GM12878 (cell line): Measurements from ENCODE around the gene PRRT1. TPM values are rescaled to one million over a fixed set of nuclear protein-coding genes. Genes with fewer than 3 reads are reported as not detected.

Experiments used
- BHLHE40 ChIP-seq, 2 experiments: fragments of 450-650 bp in 1 of 2; IDR thresholded peaks; 2 replicates each; pipeline ENCODE4 v1.6.1; 2011 to 2017; ENCODE audit warnings: low read depth in 2 of 2, borderline replicate concordance in 1 of 2, improper control_type of control experiment in 1 of 2, low read length in 1 of 2, mild to moderate bottlenecking in 1 of 2
- BMI1 ChIP-seq: fragments of 450-650 bp; IDR thresholded peaks from 2 replicates; pipeline ENCODE4 v1.6.1; 2016; ENCODE audit warnings: mild to moderate bottlenecking, moderate library complexity, borderline replicate concordance
- CBFB ChIP-seq: IDR thresholded peaks from 2 replicates; pipeline ENCODE4 v1.6.1; 2016; ENCODE audit warnings: antibody characterized with exemption, low read depth
- CBX5 ChIP-seq: sonication (generic); IDR thresholded peaks from 2 replicates; pipeline ENCODE4 v1.6.1; 2016; ENCODE audit warnings: low read depth, moderate library complexity, mild to moderate bottlenecking, inconsistent platforms
- CEBPZ ChIP-seq: fragments of 150-350 bp; IDR thresholded peaks from 2 replicates; pipeline ENCODE4 v1.6.1; 2016; ENCODE audit warnings: low read depth, low read length
- DPF2 ChIP-seq: fragments of 450-650 bp; IDR thresholded peaks from 2 replicates; pipeline ENCODE4 v1.6.1; 2017; ENCODE audit warnings: mild to moderate bottlenecking
- E2F4 ChIP-seq: IDR thresholded peaks from 2 replicates; pipeline ENCODE4 v1.6.1; 2012; ENCODE audit warnings: low read depth, low read length, improper control_type of control experiment
- HDAC6 ChIP-seq: fragments of 200-600 bp; sonication (generic); IDR thresholded peaks from one replicate; pipeline ENCODE4 v1.8.0; 2017; ENCODE audit warnings: antibody characterized with exemption; ENCODE audit not compliant: unreplicated experiment
- HDGF ChIP-seq: fragments of 450-650 bp; IDR thresholded peaks from 2 replicates; pipeline ENCODE4 v1.6.1; 2016; ENCODE audit warnings: antibody characterized with exemption
- MEF2B ChIP-seq: fragments of 450-650 bp; IDR thresholded peaks from 2 replicates; pipeline ENCODE4 v1.6.1; 2018; ENCODE audit warnings: mild to moderate bottlenecking, moderate library complexity; ENCODE audit not compliant: partially characterized antibody, poor library complexity, severe bottlenecking
- MTA2 ChIP-seq: fragments of 450-650 bp; IDR thresholded peaks from 2 replicates; pipeline ENCODE4 v1.6.1; 2016; ENCODE audit warnings: low read depth, mild to moderate bottlenecking, moderate library complexity
- NBN ChIP-seq: fragments of 450-650 bp; IDR thresholded peaks from 2 replicates; pipeline ENCODE4 v1.6.1; 2016
- PAX8 ChIP-seq: fragments of 450-650 bp; IDR thresholded peaks from 2 replicates; pipeline ENCODE4 v1.6.1; 2017; ENCODE audit warnings: mild to moderate bottlenecking, moderate library complexity
- PKNOX1 ChIP-seq: fragments of 450-650 bp; IDR thresholded peaks from 2 replicates; pipeline ENCODE4 v1.6.1; 2016; ENCODE audit warnings: mild to moderate bottlenecking
- POLR2A ChIP-seq: IDR thresholded peaks from 2 replicates; pipeline ENCODE4 v1.6.1; 2011; ENCODE audit warnings: low read depth, mild to moderate bottlenecking, low read length
- RELA ChIP-seq: fragments of 450-650 bp; IDR thresholded peaks from 2 replicates; pipeline ENCODE4 v1.8.0; 2014; ENCODE audit warnings: borderline replicate concordance; ENCODE audit not compliant: partially characterized antibody
- SKIL ChIP-seq: fragments of 450-650 bp; IDR thresholded peaks from 2 replicates; pipeline ENCODE4 v1.6.1; 2017; ENCODE audit warnings: mild to moderate bottlenecking, low read depth, inconsistent platforms; ENCODE audit not compliant: poor library complexity, severe bottlenecking
- SMAD1 ChIP-seq: fragments of 450-650 bp; IDR thresholded peaks from 2 replicates; pipeline ENCODE4 v1.6.1; 2018; ENCODE audit warnings: mild to moderate bottlenecking, low read depth; ENCODE audit not compliant: partially characterized antibody
- SMAD5 ChIP-seq: IDR thresholded peaks from 2 replicates; pipeline ENCODE4 v1.6.1; 2016; ENCODE audit warnings: antibody characterized with exemption, low read depth
- SP1 ChIP-seq: IDR thresholded peaks from one replicate; pipeline ENCODE4 v1.6.1; 2011; ENCODE audit warnings: low read depth, low read length
- USF2 ChIP-seq: IDR thresholded peaks from 2 replicates; pipeline ENCODE4 v1.6.1; 2011; ENCODE audit warnings: low read depth, low read length, improper control_type of control experiment, borderline replicate concordance
- YY1 ChIP-seq: IDR thresholded peaks from 2 replicates; pipeline ENCODE4 v1.6.1; 2011; ENCODE audit warnings: low read depth, mild to moderate bottlenecking, low read length
- ZSCAN29 ChIP-seq: fragments of 450-650 bp; IDR thresholded peaks from 2 replicates; pipeline ENCODE4 v1.6.1; 2017; ENCODE audit warnings: mild to moderate bottlenecking, moderate library complexity
- polyA plus RNA-seq, 11 experiments: library from polyadenylated mRNA; depleted of rRNA in 4 of 11; unstranded in 6 of 11; stranded (reverse) in 5 of 11; fragments of >200 nt; fragmentation: Nextera tagmentation in 4 of 11; fragmentation: Illumina TruSeq in 1 of 11; extraction: Ambion mirVana in 4 of 11; extraction: Trizol in 1 of 11; gene quantifications; 1 replicate in 1 of 11; 2 replicates in 10 of 11; pipeline versions ENCODE4 v1.2.1 to v1.2.3, GENCODE V29; 2011 to 2016; ENCODE audit warnings: inconsistent platforms in 2 of 11, missing spikeins in 2 of 11, low read depth in 1 of 11
- total RNA-seq, 4 experiments: library from RNA; depleted of rRNA in 3 of 4; stranded (reverse); fragments of >200 nt in 3 of 4; fragmentation: Illumina TruSeq in 1 of 4; extraction: Trizol in 1 of 4; gene quantifications; 2 replicates each; pipeline versions ENCODE4 v1.2.1 to v1.2.3, GENCODE V29; 2013 to 2021

The PRRT1 gene
- total and polyA plus RNA-seq, 10 of the 15 experiments (the other 5 are each of a cell fraction or from before 2014, with no cell fraction given), result 0.04 to 0.15 (median 0.10) TPM; not detected in 6

GRCh38 chr6:32190054-32190851, 38.5 kb upstream of the PRRT1 start, which contains the start of gene PBX2 (continued):
- TF ChIP-seq BMI1 (peak; percentile 45; the same call in 1 of the 2 replicates), CBFB (0 out of 2 replicates have a peak, but pooled peaks have one; percentile 40), HDAC6 (no peak), RELA (peak; percentile 89), SP1 (peak; percentile 64), CEBPZ (no peak), HDGF (peak; percentile 99), BHLHE40 (IDR thresholded peaks at IDR 0.05; ENCODE audit: borderline replicate concordance in 1 of 2, low read depth in 2 of 2, low read length in 1 of 2) (no peak), ZSCAN29 (no peak), POLR2A (peak; percentile 70), MTA2 (peak; percentile 93), SMAD1 (peak; percentile 80), YY1 (no peak), MEF2B (no peak), SMAD5 (no peak), SKIL (peak; percentile 77), USF2 (no peak), E2F4 (no peak), PKNOX1 (peak; percentile 73), CBX5 (no peak), DPF2 (peak; percentile 88), NBN (peak; percentile 99), PAX8 (no peak)
